ENCODE measurements around the gene NYAP2.

Gene NYAP2

DNA sequence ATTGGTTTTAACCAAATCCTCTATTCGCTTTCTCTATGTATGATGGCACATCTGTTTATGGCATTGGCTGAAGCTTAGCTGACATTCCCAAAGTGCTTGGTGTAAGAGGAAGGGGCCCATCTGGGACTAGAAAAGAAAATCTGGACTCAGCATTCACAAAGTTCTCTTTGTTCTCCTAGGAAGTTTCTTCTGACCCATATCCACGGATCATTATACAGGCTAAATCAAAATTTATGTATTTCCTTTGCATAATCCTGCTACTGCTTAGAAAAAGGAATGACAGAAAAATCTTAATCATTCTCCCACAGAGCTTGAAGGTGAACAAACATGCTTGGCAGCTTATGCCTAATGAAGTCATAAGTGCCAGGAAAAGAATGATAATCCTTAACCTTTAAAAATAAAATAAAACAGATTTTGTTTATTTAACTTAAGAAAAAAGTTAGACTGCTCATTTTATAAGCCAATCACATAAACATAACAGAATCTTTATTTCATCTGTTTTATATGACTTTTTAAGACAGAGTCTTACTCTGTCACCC lies 88.4 kb downstream of the NYAP2 start:
- no peak for DNase-seq

DNA sequence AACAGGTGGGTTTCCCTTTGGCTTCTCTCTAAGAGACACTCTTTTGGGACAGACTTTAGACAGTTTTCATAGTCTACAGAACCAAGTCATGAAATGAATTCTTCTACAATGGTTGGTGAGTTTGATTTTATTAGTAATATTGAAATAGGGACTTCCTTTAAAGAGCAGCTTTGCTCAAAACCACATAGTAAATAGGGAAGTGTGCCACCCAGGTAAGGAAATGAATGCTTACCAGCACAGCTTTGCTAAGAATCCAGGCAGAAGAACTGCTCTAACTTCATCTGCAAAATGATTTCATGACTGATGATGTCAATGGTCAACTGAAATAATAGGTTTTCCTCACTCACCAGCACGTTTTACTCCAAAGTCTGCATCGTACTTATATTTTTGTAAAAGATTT lies 89.2 kb downstream of the NYAP2 start:
- no peak for DNase-seq

DNA sequence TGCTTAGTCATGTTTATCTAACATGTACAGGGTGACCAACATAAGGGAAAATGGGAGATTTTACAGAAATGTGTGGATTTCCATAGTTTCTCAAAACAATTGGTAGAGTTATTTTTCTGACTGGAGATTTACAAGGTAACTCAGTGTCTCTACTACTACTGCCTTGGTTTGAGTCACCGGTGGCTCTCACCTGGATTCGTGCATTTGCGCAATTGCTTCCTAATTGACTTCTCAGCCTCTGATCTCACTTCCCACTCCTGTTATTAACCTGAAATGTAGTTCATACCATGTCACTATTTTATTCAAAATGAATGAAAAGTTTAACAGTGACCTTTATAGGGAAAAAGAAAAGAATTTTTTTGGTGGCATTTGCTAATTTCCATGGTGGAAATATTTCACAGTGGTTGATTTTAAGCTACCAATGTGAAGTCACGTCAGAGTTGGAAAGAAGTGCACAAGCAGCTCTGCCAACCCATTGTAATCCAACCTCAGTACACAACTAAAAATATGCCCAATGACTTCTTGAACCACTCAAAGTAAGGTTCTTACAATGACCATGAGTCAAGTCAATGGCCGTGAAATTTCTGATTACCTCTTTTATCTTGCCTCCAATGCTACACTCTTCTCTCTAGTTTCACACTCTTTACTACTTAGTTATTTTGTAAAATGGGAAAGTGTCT lies 94.0 kb downstream of the NYAP2 start:
- DNase-seq = no peak

DNA sequence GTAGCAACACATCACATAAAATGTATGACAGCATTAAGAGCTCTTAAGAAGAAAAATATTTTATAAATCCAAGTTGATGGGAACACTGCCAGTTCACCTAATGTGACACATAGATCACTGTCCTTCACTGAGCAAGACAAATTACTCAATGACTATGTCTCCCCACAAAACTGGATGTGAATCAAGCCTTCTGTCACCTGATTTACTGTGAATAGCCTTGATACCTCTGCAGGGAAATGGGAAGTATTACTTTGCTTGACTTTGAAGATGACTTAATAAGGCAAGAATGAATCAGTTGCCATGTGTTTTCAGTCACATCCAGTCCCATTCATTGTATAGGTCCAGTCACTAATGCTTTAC lies 94.6 kb downstream of the NYAP2 start:
- DNase-seq = no peak

DNA sequence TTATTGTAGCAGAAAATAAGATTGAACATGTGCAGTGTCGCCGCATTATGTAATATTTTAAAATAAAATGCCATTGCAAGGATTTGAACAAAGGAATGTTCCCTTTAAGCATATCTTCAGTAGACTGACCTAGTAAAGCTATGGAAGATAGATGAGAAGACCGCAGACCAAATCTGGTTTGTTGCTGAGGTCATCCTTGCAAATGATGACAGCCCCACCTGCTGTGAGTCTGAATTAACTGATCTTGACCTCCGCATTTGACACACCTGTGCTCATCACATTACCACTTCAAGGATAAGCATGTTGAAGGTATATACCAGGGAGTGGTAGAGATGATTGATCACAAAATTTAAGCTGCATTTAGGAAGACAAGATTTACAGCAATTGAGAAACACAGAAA lies 96.2 kb downstream of the NYAP2 start:
- DNase-seq = no peak

DNA sequence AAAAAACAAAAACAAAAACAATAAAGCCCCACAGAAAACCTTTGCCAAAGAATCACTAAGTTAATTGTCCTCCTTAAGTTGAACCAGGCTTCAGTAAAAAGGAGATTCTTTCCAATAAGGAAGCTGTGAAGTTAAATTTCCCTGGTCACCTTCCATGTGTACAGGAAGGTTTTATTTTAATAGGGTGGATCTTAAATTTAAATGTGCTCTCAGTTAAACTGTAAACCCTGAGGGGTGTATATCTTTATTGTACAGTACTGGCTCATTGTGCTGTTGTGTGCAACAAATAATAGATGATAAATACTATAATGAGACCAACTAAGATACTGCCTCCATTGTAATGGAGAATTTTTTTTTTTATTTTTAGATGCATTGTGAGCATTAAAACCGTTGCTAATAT lies 97.1 kb downstream of the NYAP2 start:
- DNase-seq = no peak

DNA sequence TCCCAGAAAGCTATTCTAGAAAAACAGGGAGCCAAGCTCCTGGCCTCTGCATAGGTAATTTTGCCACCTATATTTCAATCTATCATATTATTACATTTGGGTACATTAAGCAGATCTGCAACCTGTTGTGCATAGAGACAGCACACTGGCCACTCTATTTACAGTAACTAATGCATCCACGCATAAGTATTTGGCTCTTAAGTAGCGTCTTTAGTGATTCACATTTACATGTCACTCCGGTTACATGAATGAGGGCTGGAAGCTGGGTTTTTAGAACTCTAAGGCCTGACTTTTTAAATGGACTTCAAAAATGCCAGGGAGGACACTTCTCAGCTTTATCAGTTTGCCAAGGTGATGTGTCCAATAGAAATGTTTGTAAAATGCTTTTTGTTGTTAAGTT lies 97.7 kb downstream of the NYAP2 start:
- DNase-seq = no peak

DNA sequence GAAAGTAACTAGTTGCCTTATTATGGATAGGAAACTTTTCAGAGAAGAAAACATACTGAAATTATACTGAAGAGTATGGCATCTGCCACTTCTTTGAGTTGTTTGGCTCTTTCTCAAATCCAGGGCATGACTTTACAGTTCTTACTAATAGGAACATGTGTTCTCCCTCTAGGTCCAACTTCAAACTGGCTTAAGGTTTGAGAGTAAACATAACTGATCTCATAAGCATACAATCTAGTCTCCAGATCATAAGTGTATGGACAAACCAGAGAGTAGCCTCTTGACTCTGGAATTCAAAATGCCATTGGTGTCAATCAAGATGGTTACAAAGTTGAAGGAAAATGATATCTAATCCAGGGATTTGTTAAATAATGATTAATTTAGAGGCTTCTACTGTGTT lies 101.5 kb downstream of the NYAP2 start:
- DNase-seq = no peak

DNA sequence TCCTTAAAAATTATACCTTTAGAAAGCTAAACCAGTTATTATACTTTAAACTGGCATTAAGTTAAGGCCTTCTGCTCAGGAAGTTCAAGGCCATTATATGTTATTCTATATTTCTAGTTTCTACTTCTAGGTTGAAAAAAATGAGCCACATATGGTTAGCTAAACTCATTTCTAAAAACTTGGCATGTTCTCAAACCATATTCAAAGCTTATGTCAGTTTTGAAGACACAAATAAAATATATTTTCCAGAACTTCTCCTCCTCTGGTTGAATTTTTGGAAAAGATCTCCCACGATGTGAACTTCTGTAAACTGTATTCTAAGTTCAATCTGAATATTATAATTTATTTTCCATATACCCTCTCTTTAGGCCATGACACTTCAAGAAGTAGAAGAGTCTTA lies 103.5 kb downstream of the NYAP2 start:
- DNase-seq = no peak

DNA sequence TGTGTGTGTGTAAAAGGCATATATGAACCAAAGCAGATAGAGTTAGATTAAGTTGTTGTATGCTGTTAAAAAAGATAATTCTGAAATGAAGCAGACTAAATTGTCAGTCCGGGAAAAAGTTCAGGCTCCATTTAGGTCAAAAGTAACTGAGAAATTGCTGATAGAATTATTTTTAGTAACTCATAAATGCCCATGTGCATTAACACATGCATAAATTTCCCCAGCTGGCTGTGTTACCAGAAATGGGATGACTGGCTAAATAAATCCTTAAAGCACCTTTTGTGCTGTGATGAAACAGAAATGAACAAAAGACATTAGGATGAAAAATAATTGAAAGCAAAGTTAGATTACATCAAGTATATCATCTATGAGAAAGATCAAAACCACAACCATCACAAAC lies 111.3 kb downstream of the NYAP2 start:
- no peak for DNase-seq

DNA sequence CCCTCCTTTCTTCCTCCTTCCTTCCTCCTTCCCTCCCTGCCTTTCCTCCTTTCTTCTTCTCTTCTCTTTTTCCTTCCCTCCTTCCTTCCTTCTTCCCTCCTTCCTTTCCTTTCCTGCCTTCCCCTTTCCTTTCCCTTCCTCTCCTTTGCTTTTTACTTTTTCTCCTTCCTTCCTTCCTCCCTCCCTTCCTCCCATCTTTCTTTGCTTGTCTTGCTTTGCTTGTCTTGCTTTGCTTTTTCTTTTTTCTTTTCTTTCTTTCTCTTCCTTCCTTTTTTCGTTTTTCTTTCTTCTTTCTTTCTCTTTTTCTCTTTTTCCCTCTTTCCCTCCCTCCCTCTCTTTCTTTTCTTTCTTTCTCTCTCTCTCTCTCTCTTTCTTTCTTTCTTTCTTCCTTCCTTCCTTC lies 113.0 kb downstream of the NYAP2 start:
- no peak for DNase-seq

DNA sequence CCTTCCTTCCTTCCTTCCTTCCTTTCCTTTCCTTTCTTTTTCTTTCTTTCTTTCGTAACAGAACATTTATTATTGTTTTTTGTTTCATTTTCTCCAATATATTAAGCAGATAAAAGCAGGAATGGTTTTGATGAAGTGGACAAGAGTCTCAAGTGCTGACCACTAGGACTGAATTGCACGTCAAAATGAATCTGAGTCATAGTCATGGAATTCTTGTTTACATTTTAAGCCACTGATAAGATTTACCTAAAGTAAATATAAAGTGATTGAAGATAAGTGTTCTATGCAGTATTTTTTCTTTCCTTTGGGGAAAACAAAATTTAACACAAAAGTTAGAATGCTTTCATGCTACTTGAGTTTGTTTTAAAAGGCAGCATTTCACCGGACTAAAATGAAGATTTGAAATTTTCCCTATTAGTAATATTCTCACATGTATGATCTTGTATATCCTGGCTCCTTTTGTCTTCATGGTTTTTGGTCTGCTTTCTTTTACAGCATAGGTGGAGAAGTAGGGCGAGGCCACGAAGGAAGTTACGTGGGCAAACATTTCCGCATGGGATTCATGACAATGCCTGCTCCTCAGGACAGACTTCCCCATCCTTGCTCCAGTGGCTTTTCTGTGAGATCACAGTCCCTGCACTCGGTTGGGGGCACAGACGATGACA lies 113.5 kb downstream of the NYAP2 start:
- DNase-seq = no peak

DNA sequence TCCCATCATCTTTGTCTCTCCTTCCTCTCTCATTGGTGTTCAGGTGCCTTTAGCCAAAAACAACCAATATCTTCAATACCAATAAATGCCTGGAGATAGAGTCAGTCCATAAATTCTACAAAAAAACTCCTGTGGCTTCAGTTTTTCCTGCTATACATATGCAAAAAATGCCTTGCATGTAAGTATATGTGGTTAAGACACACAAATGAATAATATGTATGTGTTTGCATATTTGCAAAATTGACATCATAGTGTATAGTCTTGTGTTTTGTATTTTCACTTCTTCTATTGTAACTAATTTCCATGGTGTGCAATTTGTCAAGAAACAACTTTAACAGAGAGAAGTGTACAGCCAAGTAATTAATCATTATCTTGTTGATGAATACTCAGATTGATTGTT lies 115.5 kb downstream of the NYAP2 start:
- no peak for DNase-seq

DNA sequence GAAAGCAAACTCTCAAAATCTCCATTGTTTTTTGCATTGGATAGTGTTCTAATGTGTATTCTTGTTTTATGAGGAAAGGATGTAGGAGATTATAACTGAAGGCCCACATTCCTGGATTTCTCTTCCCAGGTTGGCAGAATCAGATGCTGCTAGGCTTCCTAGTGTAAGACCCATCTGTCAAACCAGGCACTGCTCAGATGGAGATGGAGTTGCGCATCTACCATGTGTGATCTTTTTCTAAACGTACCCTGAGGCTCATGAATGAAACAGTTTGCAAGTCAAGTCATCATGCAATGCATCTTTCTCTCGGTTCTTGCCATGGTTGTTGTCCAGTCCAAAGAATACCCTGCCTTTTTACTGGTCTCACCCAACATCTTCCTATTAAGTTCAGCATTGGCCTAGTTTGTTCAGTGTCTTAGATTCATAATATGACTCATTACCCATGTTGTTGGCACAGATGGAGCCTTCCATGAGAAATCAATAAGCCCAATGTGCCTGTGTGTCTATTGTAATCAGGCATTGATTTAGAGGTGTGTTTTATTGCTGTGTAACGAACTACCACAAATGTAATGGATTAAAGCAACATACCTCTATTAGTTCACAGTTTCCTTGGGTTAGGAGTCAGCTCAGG lies 127.4 kb downstream of the NYAP2 start:
- DNase-seq = no peak

DNA sequence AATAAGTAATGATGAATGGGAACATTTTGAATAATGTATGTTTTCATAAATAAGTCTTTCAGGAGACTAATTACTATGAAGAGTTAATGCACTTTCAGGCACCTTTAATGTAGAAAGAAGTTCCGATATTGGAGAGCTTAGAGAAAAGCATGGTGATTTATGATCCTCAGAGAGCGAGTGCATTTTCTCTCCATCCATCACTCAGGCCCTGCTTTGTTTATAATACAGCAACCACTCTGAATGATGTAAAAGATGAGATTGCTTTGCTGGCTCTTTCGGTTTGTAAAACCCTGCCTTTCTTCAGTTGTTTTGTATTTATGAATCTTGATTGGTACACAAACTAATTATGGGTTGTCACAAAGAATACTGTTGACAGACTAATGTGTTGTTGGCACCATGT lies 132.0 kb downstream of the NYAP2 start:
- DNase-seq = no peak

DNA sequence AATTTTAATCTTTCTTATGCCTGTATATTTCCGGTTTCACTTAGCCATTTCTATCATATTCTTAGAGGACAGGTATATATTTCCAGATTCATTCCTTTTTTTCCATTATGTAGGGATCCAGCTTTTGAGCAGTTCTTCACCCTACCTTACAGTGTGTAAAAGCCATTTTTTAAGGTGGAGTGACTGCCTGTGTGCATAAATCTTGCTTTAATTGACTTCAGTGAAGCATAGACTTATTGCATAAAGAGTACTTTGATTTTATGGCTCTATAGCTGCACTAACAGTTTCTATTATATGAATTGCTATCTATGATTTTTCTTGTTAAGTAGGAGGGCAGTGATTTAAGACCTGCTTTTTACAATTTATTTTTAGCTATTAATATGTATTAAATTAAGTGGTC lies 132.6 kb downstream of the NYAP2 start:
- no peak for DNase-seq

DNA sequence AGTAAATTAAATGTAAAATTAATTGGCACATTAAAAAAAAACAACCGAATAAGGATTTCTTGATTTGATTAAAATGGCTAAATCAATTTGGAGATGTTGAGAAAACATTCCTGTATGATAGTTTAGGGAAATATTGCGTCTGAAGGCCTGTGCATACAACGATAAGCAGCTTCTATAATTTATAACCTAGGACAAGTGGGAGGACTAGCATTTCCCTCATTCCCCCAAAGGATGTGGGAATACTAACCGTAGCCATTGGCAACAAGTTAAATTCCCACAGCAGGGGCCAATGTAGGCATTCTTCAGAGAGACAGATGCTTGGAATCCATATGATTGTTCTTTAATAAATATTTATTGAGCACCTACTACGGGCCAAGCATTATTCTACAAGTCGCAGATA lies 134.5 kb downstream of the NYAP2 start:
- DNase-seq = no peak

DNA sequence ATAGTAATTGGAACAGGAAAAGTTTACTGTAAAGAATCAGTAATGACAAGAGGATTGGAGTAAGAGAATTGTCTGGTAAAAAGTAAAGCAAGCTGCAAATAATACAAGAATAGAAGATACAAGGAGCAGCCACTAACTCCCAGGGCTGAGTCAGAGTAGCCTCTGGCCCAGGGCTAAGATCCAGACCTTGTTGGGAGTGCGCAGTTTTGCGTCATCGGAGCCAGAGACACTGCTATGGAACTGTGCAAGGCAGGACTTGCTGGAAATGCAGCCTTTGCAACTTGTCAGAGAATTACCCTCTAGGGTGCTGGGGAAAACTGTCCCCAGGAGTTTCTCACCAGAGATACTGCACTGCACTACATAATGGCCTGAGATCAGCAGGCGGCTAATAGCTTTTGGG lies 135.2 kb downstream of the NYAP2 start:
- DNase-seq = no peak

DNA sequence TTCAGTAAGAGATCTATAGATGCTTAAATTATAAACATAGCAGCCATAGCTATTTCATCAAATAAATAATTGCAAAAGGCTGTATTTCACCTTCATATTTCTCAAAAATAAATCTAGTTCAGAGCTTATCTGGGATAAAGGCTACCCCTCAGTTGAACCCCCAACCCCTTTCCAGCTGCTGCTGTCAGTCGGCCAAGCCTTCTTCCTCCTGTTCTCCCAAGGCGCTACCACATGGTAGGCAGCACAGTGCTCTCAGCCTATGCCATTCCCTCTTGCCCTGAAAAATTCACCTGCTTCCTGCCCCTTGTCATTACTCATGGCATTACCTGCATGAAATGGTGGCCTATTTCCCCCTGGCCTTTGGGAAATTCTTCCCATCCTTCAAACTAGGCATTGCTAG lies 136.5 kb downstream of the NYAP2 start:
- no peak for DNase-seq

DNA sequence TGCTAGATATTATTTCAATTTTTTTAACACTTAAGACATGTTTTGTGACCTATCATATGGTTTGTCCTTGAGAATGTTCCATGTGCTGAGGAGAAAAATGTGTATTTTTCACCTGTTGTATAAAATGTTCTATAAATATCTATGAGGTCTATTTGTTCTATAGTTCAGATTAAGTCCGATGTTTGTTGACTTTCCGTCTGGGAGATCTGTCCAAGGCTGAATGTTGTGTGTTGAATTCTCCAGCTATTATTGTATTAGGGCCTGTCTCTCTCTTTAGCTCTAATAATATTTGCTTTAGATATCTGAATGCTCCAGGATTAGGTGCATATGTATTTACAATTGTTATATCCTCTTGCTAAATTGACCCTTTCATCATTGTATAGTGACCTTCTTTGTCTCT lies 144.1 kb downstream of the NYAP2 start:
- DNase-seq = no peak

DNA sequence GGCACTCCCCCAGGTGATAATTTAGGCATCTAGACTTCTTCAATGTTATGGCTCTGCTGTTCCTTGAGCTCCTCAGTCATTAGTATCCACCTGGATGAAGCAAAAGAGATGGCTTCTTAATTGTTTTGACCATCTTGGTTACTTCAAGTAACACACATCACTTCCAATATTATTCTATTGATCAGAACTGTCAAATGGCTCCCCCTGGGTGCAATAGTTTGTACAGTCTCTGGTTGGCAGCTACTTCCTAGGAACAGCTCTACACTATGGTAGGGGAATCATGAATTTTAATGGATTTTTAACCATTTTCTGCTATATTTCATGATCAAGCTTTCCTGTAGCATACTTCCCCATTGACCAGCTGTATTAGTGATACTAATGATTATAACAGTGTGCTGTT lies 157.0 kb downstream of the NYAP2 start:
- no peak for DNase-seq

DNA sequence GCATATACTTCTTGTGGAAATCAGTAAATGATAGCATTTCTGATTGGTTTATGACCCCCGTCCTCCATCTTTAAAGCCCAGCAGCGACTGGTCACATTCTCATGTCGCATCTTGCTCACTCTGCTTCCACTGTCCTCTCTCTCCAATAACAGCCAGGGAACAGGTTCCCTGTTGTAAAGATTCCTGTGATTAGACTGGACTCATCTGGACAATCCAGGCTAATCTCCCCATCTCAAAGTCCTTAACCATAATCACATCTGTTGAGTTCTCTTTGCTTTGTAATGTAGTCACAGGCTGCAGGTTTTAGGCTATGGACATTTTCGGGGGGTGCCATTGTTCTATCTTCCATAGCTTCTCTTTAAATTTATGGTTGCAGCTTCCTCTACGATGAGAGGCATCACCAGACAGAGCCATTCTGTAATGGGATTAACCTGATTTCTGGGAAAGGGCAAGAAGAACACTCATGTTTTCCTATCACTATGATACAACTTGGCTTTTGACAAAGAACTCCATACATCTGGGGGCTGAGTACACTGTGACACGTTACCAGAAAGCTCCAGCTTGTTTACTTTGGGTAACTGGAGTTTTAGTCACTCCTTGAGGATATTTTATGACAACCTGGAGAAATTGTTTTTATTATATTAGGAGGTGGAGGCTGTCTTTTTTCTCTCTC lies 159.0 kb downstream of the NYAP2 start:
- DNase-seq = no peak

DNA sequence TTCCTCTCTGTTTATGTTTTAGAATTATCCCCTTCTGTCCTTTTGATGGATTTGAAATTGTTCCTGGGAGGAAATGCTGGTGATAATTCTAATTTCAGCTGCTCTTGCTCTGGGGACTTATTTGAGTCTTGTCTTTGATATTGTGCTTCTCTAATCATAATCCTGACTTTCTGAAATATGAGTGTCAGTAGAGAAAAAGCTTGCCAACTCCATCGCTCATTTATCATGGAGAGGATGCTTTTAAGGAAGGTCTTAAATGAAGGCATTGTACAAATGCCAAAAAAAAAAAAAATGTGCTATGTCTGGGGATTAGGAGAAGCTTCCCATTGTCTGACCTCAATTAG lies 159.5 kb downstream of the NYAP2 start:
- DNase-seq = no peak

DNA sequence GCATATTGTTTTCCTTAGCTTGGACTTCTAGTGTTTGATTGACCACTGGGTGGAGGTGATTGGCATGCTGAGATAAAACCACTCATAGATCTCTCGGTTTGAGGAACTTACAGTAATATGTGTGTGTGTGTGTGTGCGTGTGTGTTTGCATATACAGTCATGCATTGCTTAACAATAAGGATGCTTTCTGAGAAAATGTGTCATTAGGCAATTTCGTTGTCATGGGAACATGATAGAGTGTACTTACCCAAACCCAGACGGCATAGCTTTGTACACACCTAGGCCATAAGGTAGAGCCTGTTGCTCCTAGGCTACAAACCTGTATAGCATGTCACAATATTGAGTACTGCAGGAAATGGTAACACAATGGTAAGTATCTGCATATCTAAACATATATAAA lies 167.3 kb downstream of the NYAP2 start:
- DNase-seq = no peak

Measured in stimulated activated naive CD4-positive, alpha-beta T cell (primary cell).